GM12878 (cell line): ENCODE data around the gene DQX1. TPM values are rescaled to one million over a fixed set of nuclear protein-coding genes. Genes with fewer than 3 reads are reported as not detected.
A peak's percentile ranks its signal among the peaks of the same experiment; 100 is the strongest.

ENCODE experiments used
- ASH2L ChIP-seq: fragments of 300-600, 200-600 bp; sonication (generic); IDR thresholded peaks from 2 replicates; pipeline ENCODE4 v1.6.1; 2017; ENCODE audit warnings: low read depth, mild to moderate bottlenecking, borderline replicate concordance
- CBX5 ChIP-seq: sonication (generic); IDR thresholded peaks from 2 replicates; pipeline ENCODE4 v1.6.1; 2016; ENCODE audit warnings: low read depth, moderate library complexity, mild to moderate bottlenecking, inconsistent platforms
- CHD4 ChIP-seq: fragments of 200-600 bp; sonication (generic); IDR thresholded peaks from 2 replicates; pipeline ENCODE4 v1.6.1; 2016; ENCODE audit warnings: mild to moderate bottlenecking
- EP300 ChIP-seq, 2 experiments: fragments of 150-350 bp in 1 of 2; IDR thresholded peaks; 2 replicates each; pipeline ENCODE4 v1.6.1; 2011 to 2012; ENCODE audit warnings: low read depth in 2 of 2, low read length in 2 of 2, borderline replicate concordance in 1 of 2, improper control_type of control experiment in 1 of 2, inconsistent platforms in 1 of 2; ENCODE audit not compliant: control insufficient read depth in 1 of 2
- FOXM1 ChIP-seq: IDR thresholded peaks from 2 replicates; pipeline ENCODE4 v1.6.1; 2012; ENCODE audit warnings: low read depth, mild to moderate bottlenecking, inconsistent platforms, low read length, moderate library complexity
- JUND ChIP-seq: IDR thresholded peaks from 2 replicates; pipeline ENCODE4 v1.6.1; 2012; ENCODE audit warnings: low read depth, mild to moderate bottlenecking, low read length, improper control_type of control experiment, moderate library complexity
- MEF2A ChIP-seq: IDR thresholded peaks from 2 replicates; pipeline ENCODE4 v1.6.1; 2011; ENCODE audit warnings: low read depth, mild to moderate bottlenecking, low read length, moderate library complexity; ENCODE audit not compliant: insufficient read depth
- MTA2 ChIP-seq: fragments of 450-650 bp; IDR thresholded peaks from 2 replicates; pipeline ENCODE4 v1.6.1; 2016; ENCODE audit warnings: low read depth, mild to moderate bottlenecking, moderate library complexity
- MTA3 ChIP-seq: IDR thresholded peaks from 2 replicates; pipeline ENCODE4 v1.6.1; 2012; ENCODE audit warnings: low read length, inconsistent platforms, borderline replicate concordance
- MYC ChIP-seq: IDR thresholded peaks from 2 replicates; pipeline ENCODE4 v1.6.1; 2011; ENCODE audit warnings: mild to moderate bottlenecking, low read length, moderate library complexity, inconsistent platforms; ENCODE audit not compliant: insufficient read depth, insufficient replicate concordance, insufficient read length, severe bottlenecking
- RAD21 ChIP-seq: IDR thresholded peaks from 2 replicates; pipeline ENCODE4 v1.6.1; 2011; ENCODE audit warnings: mild to moderate bottlenecking, low read depth, low read length, moderate library complexity; ENCODE audit not compliant: insufficient read depth
- SMAD5 ChIP-seq: IDR thresholded peaks from 2 replicates; pipeline ENCODE4 v1.6.1; 2016; ENCODE audit warnings: antibody characterized with exemption, low read depth
- SREBF2 ChIP-seq: IDR thresholded peaks from 2 replicates; pipeline ENCODE4 v1.6.1; 2012; ENCODE audit warnings: mild to moderate bottlenecking, low read length
- SUPT20H ChIP-seq: IDR thresholded peaks from 2 replicates; pipeline ENCODE4 v1.6.1; 2011; ENCODE audit warnings: low read depth, mild to moderate bottlenecking, low read length, moderate library complexity, borderline replicate concordance; ENCODE audit not compliant: control insufficient read depth
- SUZ12 ChIP-seq: fragments of 200-600 bp; sonication (generic); IDR thresholded peaks from one replicate; pipeline ENCODE4 v1.6.1; 2018; ENCODE audit warnings: antibody characterized with exemption, mild to moderate bottlenecking; ENCODE audit not compliant: unreplicated experiment
- ZZZ3 ChIP-seq: IDR thresholded peaks from 2 replicates; pipeline ENCODE4 v1.6.1; 2011; ENCODE audit warnings: low read depth; ENCODE audit not compliant: control insufficient read depth, insufficient read length
- polyA plus RNA-seq, 11 experiments: library from polyadenylated mRNA; depleted of rRNA in 4 of 11; unstranded in 6 of 11; stranded (reverse) in 5 of 11; fragments of >200 nt; fragmentation: Nextera tagmentation in 4 of 11; fragmentation: Illumina TruSeq in 1 of 11; extraction: Ambion mirVana in 4 of 11; extraction: Trizol in 1 of 11; gene quantifications; 1 replicate in 1 of 11; 2 replicates in 10 of 11; pipeline versions ENCODE4 v1.2.1 to v1.2.3, GENCODE V29; 2011 to 2016; ENCODE audit warnings: inconsistent platforms in 2 of 11, missing spikeins in 2 of 11, low read depth in 1 of 11
- total RNA-seq, 4 experiments: library from RNA; depleted of rRNA in 3 of 4; stranded (reverse); fragments of >200 nt in 3 of 4; fragmentation: Illumina TruSeq in 1 of 4; extraction: Trizol in 1 of 4; gene quantifications; 2 replicates each; pipeline versions ENCODE4 v1.2.1 to v1.2.3, GENCODE V29; 2013 to 2021
- TF ChIP-seq, protein P1 (sequence below): IDR thresholded peaks from 2 replicates; pipeline ENCODE4 v1.6.1; 2012; ENCODE audit warnings: low read length, inconsistent platforms
- TF ChIP-seq, protein P2 (sequence below): fragments of 450-650 bp; IDR thresholded peaks from 2 replicates; pipeline ENCODE4 v1.6.1; 2017; ENCODE audit warnings: mild to moderate bottlenecking, moderate library complexity
- TF ChIP-seq, protein P3 (sequence below): fragments of 150-350 bp; IDR thresholded peaks from 2 replicates; pipeline ENCODE4 v1.6.1; 2014; ENCODE audit warnings: mild to moderate bottlenecking, low read depth, low read length
- TF ChIP-seq, protein P4 (sequence below): IDR thresholded peaks from 2 replicates; pipeline ENCODE4 v1.6.1; 2012; ENCODE audit warnings: low read depth, low read length, improper control_type of control experiment
- TF ChIP-seq, protein P5 (sequence below): IDR thresholded peaks from 2 replicates; pipeline ENCODE4 v1.6.1; 2011; ENCODE audit warnings: borderline replicate concordance, low read depth, mild to moderate bottlenecking, moderate library complexity, low read length; ENCODE audit not compliant: insufficient read depth, poor library complexity, severe bottlenecking

DQX1 gene
- total and polyA plus RNA-seq, 10 of the 15 experiments (the other 5 are each of a cell fraction or from before 2014, with no cell fraction given), result 0.34 to 2.1 (median 0.86) TPM

DNA sequence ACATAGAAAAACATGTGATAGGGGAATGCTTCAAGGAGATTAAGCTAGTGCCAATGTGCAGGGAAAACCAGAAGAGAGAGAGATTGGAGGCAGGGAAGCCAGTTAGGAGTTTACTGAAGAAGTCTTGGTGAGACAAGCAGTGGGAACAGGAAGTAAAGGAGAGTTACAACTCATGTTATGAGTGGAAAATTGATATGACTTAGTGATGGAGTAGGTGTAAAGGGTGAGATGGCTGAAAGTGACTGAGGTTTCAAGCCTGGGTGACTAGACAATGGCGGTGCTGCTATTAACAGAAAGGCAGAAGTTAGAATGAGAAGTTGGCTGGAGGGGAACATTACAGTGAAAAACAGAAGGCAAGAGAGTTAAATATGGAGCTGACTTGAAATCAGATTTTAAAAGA is 45.0 kb upstream of the DQX1 start (continued):
- TF ChIP-seq ASH2L, result no peak
- TF ChIP-seq, protein P1, sequence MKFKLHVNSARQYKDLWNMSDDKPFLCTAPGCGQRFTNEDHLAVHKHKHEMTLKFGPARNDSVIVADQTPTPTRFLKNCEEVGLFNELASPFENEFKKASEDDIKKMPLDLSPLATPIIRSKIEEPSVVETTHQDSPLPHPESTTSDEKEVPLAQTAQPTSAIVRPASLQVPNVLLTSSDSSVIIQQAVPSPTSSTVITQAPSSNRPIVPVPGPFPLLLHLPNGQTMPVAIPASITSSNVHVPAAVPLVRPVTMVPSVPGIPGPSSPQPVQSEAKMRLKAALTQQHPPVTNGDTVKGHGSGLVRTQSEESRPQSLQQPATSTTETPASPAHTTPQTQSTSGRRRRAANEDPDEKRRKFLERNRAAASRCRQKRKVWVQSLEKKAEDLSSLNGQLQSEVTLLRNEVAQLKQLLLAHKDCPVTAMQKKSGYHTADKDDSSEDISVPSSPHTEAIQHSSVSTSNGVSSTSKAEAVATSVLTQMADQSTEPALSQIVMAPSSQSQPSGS, result peak; percentile 87
- peak; percentile 95 for TF ChIP-seq MTA2
- TF ChIP-seq, protein P2, sequence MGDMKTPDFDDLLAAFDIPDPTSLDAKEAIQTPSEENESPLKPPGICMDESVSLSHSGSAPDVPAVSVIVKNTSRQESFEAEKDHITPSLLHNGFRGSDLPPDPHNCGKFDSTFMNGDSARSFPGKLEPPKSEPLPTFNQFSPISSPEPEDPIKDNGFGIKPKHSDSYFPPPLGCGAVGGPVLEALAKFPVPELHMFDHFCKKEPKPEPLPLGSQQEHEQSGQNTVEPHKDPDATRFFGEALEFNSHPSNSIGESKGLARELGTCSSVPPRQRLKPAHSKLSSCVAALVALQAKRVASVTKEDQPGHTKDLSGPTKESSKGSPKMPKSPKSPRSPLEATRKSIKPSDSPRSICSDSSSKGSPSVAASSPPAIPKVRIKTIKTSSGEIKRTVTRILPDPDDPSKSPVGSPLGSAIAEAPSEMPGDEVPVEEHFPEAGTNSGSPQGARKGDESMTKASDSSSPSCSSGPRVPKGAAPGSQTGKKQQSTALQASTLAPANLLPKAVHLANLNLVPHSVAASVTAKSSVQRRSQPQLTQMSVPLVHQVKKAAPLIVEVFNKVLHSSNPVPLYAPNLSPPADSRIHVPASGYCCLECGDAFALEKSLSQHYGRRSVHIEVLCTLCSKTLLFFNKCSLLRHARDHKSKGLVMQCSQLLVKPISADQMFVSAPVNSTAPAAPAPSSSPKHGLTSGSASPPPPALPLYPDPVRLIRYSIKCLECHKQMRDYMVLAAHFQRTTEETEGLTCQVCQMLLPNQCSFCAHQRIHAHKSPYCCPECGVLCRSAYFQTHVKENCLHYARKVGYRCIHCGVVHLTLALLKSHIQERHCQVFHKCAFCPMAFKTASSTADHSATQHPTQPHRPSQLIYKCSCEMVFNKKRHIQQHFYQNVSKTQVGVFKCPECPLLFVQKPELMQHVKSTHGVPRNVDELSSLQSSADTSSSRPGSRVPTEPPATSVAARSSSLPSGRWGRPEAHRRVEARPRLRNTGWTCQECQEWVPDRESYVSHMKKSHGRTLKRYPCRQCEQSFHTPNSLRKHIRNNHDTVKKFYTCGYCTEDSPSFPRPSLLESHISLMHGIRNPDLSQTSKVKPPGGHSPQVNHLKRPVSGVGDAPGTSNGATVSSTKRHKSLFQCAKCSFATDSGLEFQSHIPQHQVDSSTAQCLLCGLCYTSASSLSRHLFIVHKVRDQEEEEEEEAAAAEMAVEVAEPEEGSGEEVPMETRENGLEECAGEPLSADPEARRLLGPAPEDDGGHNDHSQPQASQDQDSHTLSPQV, result no peak
- TF ChIP-seq RAD21, result no peak
- TF ChIP-seq, protein P3, sequence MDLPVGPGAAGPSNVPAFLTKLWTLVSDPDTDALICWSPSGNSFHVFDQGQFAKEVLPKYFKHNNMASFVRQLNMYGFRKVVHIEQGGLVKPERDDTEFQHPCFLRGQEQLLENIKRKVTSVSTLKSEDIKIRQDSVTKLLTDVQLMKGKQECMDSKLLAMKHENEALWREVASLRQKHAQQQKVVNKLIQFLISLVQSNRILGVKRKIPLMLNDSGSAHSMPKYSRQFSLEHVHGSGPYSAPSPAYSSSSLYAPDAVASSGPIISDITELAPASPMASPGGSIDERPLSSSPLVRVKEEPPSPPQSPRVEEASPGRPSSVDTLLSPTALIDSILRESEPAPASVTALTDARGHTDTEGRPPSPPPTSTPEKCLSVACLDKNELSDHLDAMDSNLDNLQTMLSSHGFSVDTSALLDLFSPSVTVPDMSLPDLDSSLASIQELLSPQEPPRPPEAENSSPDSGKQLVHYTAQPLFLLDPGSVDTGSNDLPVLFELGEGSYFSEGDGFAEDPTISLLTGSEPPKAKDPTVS, result no peak
- no peak for TF ChIP-seq CHD4
- TF ChIP-seq JUND, result peak; percentile 86; the same call in 1 of the 2 replicates
- TF ChIP-seq, protein P4, sequence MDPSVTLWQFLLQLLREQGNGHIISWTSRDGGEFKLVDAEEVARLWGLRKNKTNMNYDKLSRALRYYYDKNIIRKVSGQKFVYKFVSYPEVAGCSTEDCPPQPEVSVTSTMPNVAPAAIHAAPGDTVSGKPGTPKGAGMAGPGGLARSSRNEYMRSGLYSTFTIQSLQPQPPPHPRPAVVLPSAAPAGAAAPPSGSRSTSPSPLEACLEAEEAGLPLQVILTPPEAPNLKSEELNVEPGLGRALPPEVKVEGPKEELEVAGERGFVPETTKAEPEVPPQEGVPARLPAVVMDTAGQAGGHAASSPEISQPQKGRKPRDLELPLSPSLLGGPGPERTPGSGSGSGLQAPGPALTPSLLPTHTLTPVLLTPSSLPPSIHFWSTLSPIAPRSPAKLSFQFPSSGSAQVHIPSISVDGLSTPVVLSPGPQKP, result no peak
- TF ChIP-seq CBX5, result peak; percentile 86; the same call in 1 of the 2 replicates
- peak; percentile 87 for TF ChIP-seq FOXM1
- no peak for TF ChIP-seq ZZZ3
- TF ChIP-seq SUPT20H, result no peak
- peak; percentile 85 for TF ChIP-seq MEF2A
- peak; percentile 80 to 92; a peak in 3 of 4 replicates for TF ChIP-seq EP300 (IDR thresholded peaks at IDR 0.05; ENCODE audit: borderline replicate concordance in 1 of 2, control insufficient read depth in 1 of 2, low read depth in 2 of 2, low read length in 2 of 2)
- TF ChIP-seq, protein P5, sequence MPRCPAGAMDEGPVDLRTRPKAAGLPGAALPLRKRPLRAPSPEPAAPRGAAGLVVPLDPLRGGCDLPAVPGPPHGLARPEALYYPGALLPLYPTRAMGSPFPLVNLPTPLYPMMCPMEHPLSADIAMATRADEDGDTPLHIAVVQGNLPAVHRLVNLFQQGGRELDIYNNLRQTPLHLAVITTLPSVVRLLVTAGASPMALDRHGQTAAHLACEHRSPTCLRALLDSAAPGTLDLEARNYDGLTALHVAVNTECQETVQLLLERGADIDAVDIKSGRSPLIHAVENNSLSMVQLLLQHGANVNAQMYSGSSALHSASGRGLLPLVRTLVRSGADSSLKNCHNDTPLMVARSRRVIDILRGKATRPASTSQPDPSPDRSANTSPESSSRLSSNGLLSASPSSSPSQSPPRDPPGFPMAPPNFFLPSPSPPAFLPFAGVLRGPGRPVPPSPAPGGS, result peak; percentile 76
- no peak for TF ChIP-seq MYC
- no peak for TF ChIP-seq SMAD5
- peak; percentile 92; the same call in 1 of the 2 replicates for TF ChIP-seq MTA3
- TF ChIP-seq SREBF2, result no peak
- no peak for TF ChIP-seq SUZ12
